ENCODE measurements around the gene APOO. TPM values are rescaled to one million over a fixed set of nuclear protein-coding genes. Genes with fewer than 3 reads are reported as not detected.

APOO gene
- total and polyA plus RNA-seq, 2 experiments from 2014 or later: 7.3 to 20.2 TPM

DNA sequence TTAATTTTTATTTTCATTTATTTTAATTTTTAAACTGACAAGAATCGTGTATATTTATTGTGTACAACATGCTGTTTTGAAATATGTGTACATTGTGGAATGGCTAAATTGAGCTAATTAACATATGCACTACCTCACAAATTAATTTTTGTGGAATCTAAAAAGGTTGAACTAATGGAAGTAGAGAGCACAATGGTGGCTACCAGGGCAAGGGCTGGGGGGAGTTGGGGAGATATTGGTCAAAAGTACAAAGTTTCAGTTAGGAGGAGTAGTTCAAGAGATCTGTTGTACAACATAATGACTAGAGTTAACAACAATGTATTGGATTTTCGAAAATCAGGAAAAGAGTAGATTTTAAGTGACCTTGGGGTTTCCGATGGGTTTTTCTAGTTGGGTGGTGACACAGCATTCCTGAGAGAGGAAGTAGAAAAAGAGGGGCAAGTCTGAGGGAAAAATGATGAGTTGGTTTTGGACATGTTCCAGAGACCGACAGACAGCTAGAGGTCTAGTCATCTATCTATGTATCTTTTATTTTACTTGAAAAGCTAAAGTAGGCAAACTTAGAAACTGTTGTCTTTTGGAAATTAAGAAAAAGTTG is 23.2 kb downstream of the APOO start:
- peak overlapping the region; percentile 70; the same call in 1 of the 2 replicates for H2AFZ ChIP-seq
- peak overlapping the region; percentile 66 for H3K9ac ChIP-seq
- peak overlapping the region; percentile 88 for H3K27ac ChIP-seq
- H3K4me3 ChIP-seq: peak overlapping the region; percentile 57
- peaks cover 18% of the 10 kb centered on the region for H3K4me1 ChIP-seq (ENCODE audit: insufficient read depth)
- no peaks in the 10 kb centered on the region for H3K27me3 ChIP-seq (replicated peaks; ENCODE audit: insufficient read depth)
- in situ Hi-C loops (cut with MboI): no loop called here
- peak; percentile 54 for DNase-seq
- no peaks in the 10 kb centered on the region for H3K9me2 ChIP-seq (ENCODE audit: insufficient read depth)
- no peaks in the 10 kb centered on the region for H3K36me3 ChIP-seq (ENCODE audit: low read depth)
- H3K9me3 ChIP-seq (ENCODE audit: low read depth): no peaks in the 10 kb centered on the region
- no peak for TF ChIP-seq EZH2phosphoT487 (IDR thresholded peaks at IDR 0.05; ENCODE audit: insufficient read depth, low read depth)
- no peak for TF ChIP-seq EZH2 (IDR thresholded peaks at IDR 0.05; ENCODE audit: insufficient read depth, poor library complexity, severe bottlenecking)
- H4K20me1 ChIP-seq (ENCODE audit: insufficient read depth): no peaks in the 10 kb centered on the region
- H3K79me2 ChIP-seq (ENCODE audit: insufficient read depth): no peaks in the 10 kb centered on the region
- H3K4me2 ChIP-seq (ENCODE audit: unreplicated experiment): peak overlapping the region; percentile 78
- H3F3A ChIP-seq (ENCODE audit: insufficient read depth): peaks cover 11% of the 10 kb centered on the region; the same call in 1 of the 2 replicates
- 30 to 35% methylated on average over 3 to 4 of the region's 4 CpGs for WGBS, 2 experiments (ENCODE audit: low coverage in 1 of 2, low lambda C conversion rate in 2 of 2, missing lambda C conversion rate in 2 of 2)

DNA sequence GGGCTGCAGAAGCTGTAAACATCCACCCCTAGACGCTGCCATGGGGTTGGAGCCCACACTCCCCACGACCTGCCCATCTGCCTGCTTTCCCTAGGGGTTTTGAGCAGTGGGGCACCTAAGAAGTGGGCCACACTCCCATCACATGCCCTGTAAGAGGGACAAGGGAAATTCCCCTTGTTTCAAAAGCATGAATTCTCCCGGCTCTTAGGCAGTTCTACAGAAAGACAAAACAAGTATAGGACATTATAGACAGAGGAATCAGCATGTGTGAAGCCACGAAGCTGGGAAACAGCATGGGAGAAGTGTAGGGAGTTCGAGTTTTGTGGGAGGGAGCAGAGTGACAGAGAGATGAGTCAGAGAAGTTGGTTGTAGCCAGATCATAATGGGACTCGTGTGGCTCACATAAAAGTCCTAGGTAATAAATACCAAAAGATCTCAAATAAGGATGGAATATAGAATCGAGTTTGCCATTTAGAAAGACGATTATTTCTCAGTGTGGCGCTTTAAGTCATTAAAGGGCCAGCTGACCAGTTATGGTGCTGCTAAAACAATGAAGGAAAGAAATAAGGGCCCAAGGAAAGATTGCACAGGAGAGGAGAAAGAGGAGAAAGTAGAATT is 23.9 kb downstream of the APOO start:
- peak; percentile 84 for DNase-seq
- peaks cover 7% of the 10 kb centered on the region; the same call in 1 of the 2 replicates for H3F3A ChIP-seq (ENCODE audit: insufficient read depth)
- H3K9ac ChIP-seq: peak overlapping the region; percentile 66
- no peaks in the 10 kb centered on the region for H3K9me2 ChIP-seq (ENCODE audit: insufficient read depth)
- 18 to 19% methylated on average over 8 to 9 of the region's 9 CpGs for WGBS, 2 experiments (ENCODE audit: low coverage in 1 of 2, low lambda C conversion rate in 2 of 2, missing lambda C conversion rate in 2 of 2)
- H3K9me3 ChIP-seq (ENCODE audit: low read depth): no peaks in the 10 kb centered on the region
- peak overlapping the region; percentile 57 for H3K4me3 ChIP-seq
- no peaks in the 10 kb centered on the region for H4K20me1 ChIP-seq (ENCODE audit: insufficient read depth)
- peak overlapping the region; percentile 88 for H3K27ac ChIP-seq
- H3K27me3 ChIP-seq (replicated peaks; ENCODE audit: insufficient read depth): no peaks in the 10 kb centered on the region
- no peak for TF ChIP-seq EZH2 (IDR thresholded peaks at IDR 0.05; ENCODE audit: insufficient read depth, poor library complexity, severe bottlenecking)
- no peak for TF ChIP-seq EZH2phosphoT487 (IDR thresholded peaks at IDR 0.05; ENCODE audit: insufficient read depth, low read depth)
- peaks cover 18% of the 10 kb centered on the region for H3K4me1 ChIP-seq (ENCODE audit: insufficient read depth)
- in situ Hi-C loops (cut with MboI): no loop called here
- no peaks in the 10 kb centered on the region for H3K36me3 ChIP-seq (ENCODE audit: low read depth)
- H2AFZ ChIP-seq: peak overlapping the region; percentile 70
- no peaks in the 10 kb centered on the region for H3K79me2 ChIP-seq (ENCODE audit: insufficient read depth)
- H3K4me2 ChIP-seq (ENCODE audit: unreplicated experiment): peak overlapping the region; percentile 78

DNA sequence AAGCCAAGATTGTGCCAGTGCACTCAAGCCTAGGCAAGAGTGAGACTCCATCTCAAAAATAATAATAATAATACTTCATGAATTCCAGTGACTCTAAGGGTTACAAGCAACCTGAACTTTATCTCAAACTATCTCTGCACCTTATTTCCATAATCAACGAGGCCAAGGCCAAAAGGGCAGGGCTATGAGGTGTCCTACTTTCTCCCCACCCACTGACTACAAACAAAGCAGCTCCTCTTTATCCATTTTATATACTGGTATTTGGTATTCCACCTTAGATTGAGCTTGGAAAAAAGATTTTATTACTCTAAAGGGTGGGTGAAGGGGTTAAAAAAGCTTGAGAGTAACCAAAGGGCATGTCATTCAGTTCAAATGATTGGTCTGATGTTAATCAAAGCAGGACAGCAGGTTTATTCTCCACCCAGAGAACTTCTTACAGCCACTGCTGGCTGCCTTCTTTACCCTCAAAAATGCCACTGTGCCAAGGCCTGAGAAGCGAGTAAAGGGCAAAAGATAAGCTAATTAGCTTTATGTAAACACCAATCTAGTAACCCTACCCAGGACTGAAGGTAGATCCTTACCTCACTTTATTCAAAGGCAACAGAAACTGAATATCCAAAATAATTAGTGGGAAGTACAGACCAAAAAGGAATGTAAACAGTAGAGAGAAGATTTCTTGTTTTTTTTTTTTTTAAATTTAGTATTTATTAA is 28.2 kb downstream of the APOO start:
- Histone ChIP-seq H3K27ac (no peak overlapping the region), H3K4me3 (no peak overlapping the region), H3K9me3 (ENCODE audit: low read depth) (no peaks in the 10 kb centered on the region), H3K79me2 (ENCODE audit: insufficient read depth) (no peaks in the 10 kb centered on the region), H3K27me3 (replicated peaks; ENCODE audit: insufficient read depth) (no peaks in the 10 kb centered on the region), H3K36me3 (ENCODE audit: low read depth) (no peaks in the 10 kb centered on the region), H3K9ac (no peak overlapping the region), H3K4me2 (ENCODE audit: unreplicated experiment) (no peak overlapping the region), H3K4me1 (ENCODE audit: insufficient read depth) (peaks cover 14% of the 10 kb centered on the region), H4K20me1 (ENCODE audit: insufficient read depth) (no peaks in the 10 kb centered on the region), H2AFZ (no peak overlapping the region), H3F3A (ENCODE audit: insufficient read depth) (peaks cover 3% of the 10 kb centered on the region; the same call in 1 of the 2 replicates), H3K9me2 (ENCODE audit: insufficient read depth) (no peaks in the 10 kb centered on the region)
- TF ChIP-seq EZH2phosphoT487 (IDR thresholded peaks at IDR 0.05; ENCODE audit: insufficient read depth, low read depth): no peak
- in situ Hi-C loops (cut with MboI): no loop called here
- 63 to 72% methylated on average over 2 of the region's 2 CpGs for WGBS, 2 experiments (ENCODE audit: low coverage in 1 of 2, low lambda C conversion rate in 2 of 2, missing lambda C conversion rate in 2 of 2)
- DNase-seq: no peak

GRCh38 chrX:23871905-23872546 is 35.7 kb downstream of the APOO start:
- Histone ChIP-seq H3K27me3 (replicated peaks; ENCODE audit: insufficient read depth) (no peaks in the 10 kb centered on the region), H3K4me2 (ENCODE audit: unreplicated experiment) (no peak overlapping the region), H3K4me3 (no peak overlapping the region), H3K27ac (no peak overlapping the region), H3K4me1 (ENCODE audit: insufficient read depth) (no peaks in the 10 kb centered on the region), H3K9ac (no peak overlapping the region), H3F3A (ENCODE audit: insufficient read depth) (no peaks in the 10 kb centered on the region), H3K36me3 (ENCODE audit: low read depth) (no peaks in the 10 kb centered on the region), H4K20me1 (ENCODE audit: insufficient read depth) (no peaks in the 10 kb centered on the region), H3K79me2 (ENCODE audit: insufficient read depth) (no peaks in the 10 kb centered on the region), H3K9me3 (ENCODE audit: low read depth) (no peaks in the 10 kb centered on the region), H3K9me2 (ENCODE audit: insufficient read depth) (no peaks in the 10 kb centered on the region), H2AFZ (no peak overlapping the region)
- DNase-seq: no peak
- TF ChIP-seq EZH2phosphoT487 (IDR thresholded peaks at IDR 0.05; ENCODE audit: insufficient read depth, low read depth) (no peak), EZH2 (IDR thresholded peaks at IDR 0.05; ENCODE audit: insufficient read depth, poor library complexity, severe bottlenecking) (no peak)
- in situ Hi-C loops (cut with MboI): no loop called here
- WGBS, 2 experiments (ENCODE audit: low coverage in 1 of 2, low lambda C conversion rate in 2 of 2, missing lambda C conversion rate in 2 of 2): 49 to 58% methylated on average over 4 of the region's 4 CpGs

Data from GM23248 (cell line).